Neural crest cell (in vitro differentiated cells): ENCODE measurements around the gene MRPL42. TPM values are rescaled to one million over a fixed set of nuclear protein-coding genes. Genes with fewer than 3 reads are reported as not detected.
A peak's percentile ranks its signal among the peaks of the same experiment; 100 is the strongest.
"Not testable (repeated sequence)": the region's sequence is repeated elsewhere in the genome, so short reads cannot be mapped to it uniquely, and the experiment has no call there.

Experiments
- DNase-seq: peaks from one replicate; pipeline ENCODE4 v3.0.0; 2021; ENCODE audit warnings: low read depth, mixed read lengths, low spot score
- H3K27ac Mint-ChIP-seq: one replicate; pipeline ENCODE4 v1.8.0; 2021; ENCODE audit warnings: mild to moderate bottlenecking, mixed read lengths; ENCODE audit not compliant: unreplicated experiment
- H3K27me3 Mint-ChIP-seq: 2 replicates; pipeline ENCODE4 v1.8.0; 2021; ENCODE audit warnings: low read depth, mild to moderate bottlenecking, mixed read lengths
- H3K36me3 Mint-ChIP-seq: 2 replicates; pipeline ENCODE4 v1.8.0; 2021; ENCODE audit warnings: low read depth, mild to moderate bottlenecking, mixed read lengths
- H3K4me1 Mint-ChIP-seq: 2 replicates; pipeline ENCODE4 v1.8.0; 2021; ENCODE audit warnings: mixed read lengths
- H3K4me3 Mint-ChIP-seq: one replicate; pipeline ENCODE4 v1.8.0; 2021; ENCODE audit warnings: mild to moderate bottlenecking, mixed read lengths
- H3K9me3 Mint-ChIP-seq: 2 replicates; pipeline ENCODE4 v1.8.0; 2021; ENCODE audit warnings: mixed read lengths
- CTCF ChIP-seq: fragments of 200-600 bp; sonication (generic); conservative IDR thresholded peaks from 2 replicates; pipeline ENCODE4 v1.5.0; 2021; ENCODE audit warnings: antibody characterized with exemption, mild to moderate bottlenecking
- total RNA-seq: library from RNA; stranded (reverse); gene quantifications from 2 replicates; pipeline ENCODE4 v1.2.1, GENCODE V29; 2021

MRPL42 gene
- total RNA-seq, 1 donor from 2014 or later, result 117 TPM

- Mint-ChIP-seq H3K27me3 (no peaks in the 10 kb centered on the region), H3K4me1 (peaks cover 65% of the 10 kb centered on the region), H3K36me3 (no peaks in the 10 kb centered on the region), H3K27ac (peak overlapping the region; percentile 57), H3K4me3 (no peak overlapping the region), H3K9me3 (no peaks in the 10 kb centered on the region)
- TF ChIP-seq CTCF, result no peak
- no peak for DNase-seq
These were observed 40.9 kb upstream of the MRPL42 start for GRCh38 chr12:93426412-93426805.

GRCh38 chr12:93427779-93428564 lies 39.3 kb upstream of the MRPL42 start:
- no peak for DNase-seq
- Mint-ChIP-seq H3K36me3 (no peaks in the 10 kb centered on the region), H3K4me1 (peaks cover 54% of the 10 kb centered on the region), H3K9me3 (no peaks in the 10 kb centered on the region), H3K4me3 (no peak overlapping the region), H3K27me3 (no peaks in the 10 kb centered on the region), H3K27ac (no peak overlapping the region)
- no peak for TF ChIP-seq CTCF

- Mint-ChIP-seq H3K27me3 (no peaks in the 10 kb centered on the region), H3K27ac (no peak overlapping the region), H3K4me1 (peaks cover 43% of the 10 kb centered on the region), H3K36me3 (no peaks in the 10 kb centered on the region), H3K4me3 (no peak overlapping the region), H3K9me3 (no peaks in the 10 kb centered on the region)
- no peak for DNase-seq
- no peak for TF ChIP-seq CTCF
These were observed 37.9 kb upstream of the MRPL42 start for GRCh38 chr12:93429448-93429847.

GRCh38 chr12:93429852-93430251 lies 37.5 kb upstream of the MRPL42 start:
- H3K9me3 Mint-ChIP-seq, result no peaks in the 10 kb centered on the region
- peaks cover 39% of the 10 kb centered on the region for H3K4me1 Mint-ChIP-seq
- TF ChIP-seq CTCF, result no peak
- H3K36me3 Mint-ChIP-seq, result no peaks in the 10 kb centered on the region
- H3K27me3 Mint-ChIP-seq, result no peaks in the 10 kb centered on the region
- H3K27ac Mint-ChIP-seq, result no peak overlapping the region
- no peak for DNase-seq
- H3K4me3 Mint-ChIP-seq, result no peak overlapping the region

- Mint-ChIP-seq H3K36me3 (no peaks in the 10 kb centered on the region), H3K9me3 (no peaks in the 10 kb centered on the region), H3K4me3 (no peak overlapping the region), H3K27ac (no peak overlapping the region), H3K27me3 (no peaks in the 10 kb centered on the region), H3K4me1 (peaks cover 36% of the 10 kb centered on the region)
- no peak for DNase-seq
- TF ChIP-seq CTCF, result no peak
These were observed 37.0 kb upstream of the MRPL42 start for GRCh38 chr12:93430280-93430679.

GRCh38 chr12:93432031-93432430 lies 35.3 kb upstream of the MRPL42 start:
- not testable (repeated sequence) for H3K27me3 Mint-ChIP-seq, H3K27ac Mint-ChIP-seq, DNase-seq, H3K36me3 Mint-ChIP-seq, H3K4me3 Mint-ChIP-seq, H3K9me3 Mint-ChIP-seq
- H3K4me1 Mint-ChIP-seq, result peaks cover 24% of the 10 kb centered on the region
